NCI-H2107 (cell line): ENCODE results near the gene LIPA.
"Not testable (repeated sequence)": the region's sequence is repeated elsewhere in the genome, so short reads cannot be mapped to it uniquely, and the experiment has no call there.

Experiments used
- DNase-seq: peaks from one replicate; lab custom pipeline; 2025; lab: John Stamatoyannopoulos, UW

The LIPA gene

GRCh38 chr10:89251409-89252224 lies at the start of gene LIPA:
LIPA (minus strand) TSS chr10:89251775; CDS start chr10:89247648, 4,127 bp downstream.
- DNase-seq: peak; percentile 74

GRCh38 chr10:89301232-89301631 lies 49.7 kb upstream of the LIPA start:
- DNase-seq: no peak

- no peak for DNase-seq
Observed at GRCh38 chr10:89299031-89299430, 47.5 kb upstream of the LIPA start.

DNA sequence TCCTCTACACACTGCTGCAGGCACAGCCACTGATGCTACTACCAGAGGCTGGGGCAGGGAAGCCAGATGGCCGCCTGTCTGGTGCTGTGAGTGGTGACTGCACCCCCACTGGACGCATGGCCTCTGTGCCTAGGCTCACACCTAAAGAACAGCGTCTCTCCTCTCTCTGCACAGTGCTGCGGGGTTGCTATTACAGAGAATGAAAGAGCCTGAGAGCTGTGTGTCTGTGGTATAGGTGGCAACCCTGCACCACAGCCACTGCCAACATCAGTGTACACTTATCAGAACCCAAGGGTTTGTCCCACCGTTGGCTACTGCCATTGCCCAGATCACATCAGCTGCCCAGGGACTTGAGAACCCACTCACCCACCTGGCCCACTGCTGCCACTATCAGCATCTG lies 46.2 kb upstream of the LIPA start:
- no peak for DNase-seq

DNA sequence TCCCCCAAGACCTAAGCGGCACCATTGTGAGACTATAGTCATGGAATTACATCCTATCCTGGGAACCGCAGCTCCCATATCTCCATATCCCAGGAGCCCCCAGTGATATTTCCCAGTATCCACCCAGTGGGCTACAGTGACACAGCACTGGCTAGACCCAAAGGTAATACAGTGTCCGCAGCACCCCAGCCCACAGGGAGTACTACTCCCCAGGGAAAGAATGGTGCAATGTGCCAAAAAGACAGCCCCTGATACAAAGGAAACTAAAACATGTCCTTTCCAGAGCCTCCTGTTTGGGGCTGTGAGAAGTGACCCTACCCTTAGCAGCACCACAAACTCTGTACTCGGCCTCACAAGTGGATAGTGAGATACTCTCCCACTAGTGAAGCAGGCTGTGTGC lies 45.8 kb upstream of the LIPA start:
- DNase-seq: no peak

DNA sequence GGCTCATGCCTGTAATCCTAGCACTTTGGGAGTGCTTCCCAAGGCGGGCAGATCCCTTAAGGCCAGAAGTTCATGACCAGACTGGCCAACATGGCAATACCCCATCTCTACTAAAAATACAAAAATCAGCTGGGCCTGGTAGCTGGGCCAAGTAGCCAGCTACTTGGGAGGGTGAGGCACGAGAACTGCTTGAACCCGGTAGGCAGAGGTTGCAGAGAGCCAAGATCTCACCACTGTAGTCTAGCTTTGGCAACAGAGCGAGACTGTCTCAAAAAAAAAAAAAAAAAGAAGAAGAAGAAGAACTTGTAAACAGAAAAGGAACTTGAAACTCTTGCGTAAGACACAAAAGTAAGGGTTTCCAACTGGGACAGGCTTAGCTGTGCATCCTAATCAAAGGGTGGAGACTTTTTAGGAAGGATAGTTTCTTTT lies 44.7 kb upstream of the LIPA start:
- DNase-seq: no peak

- no peak for DNase-seq
Observed at GRCh38 chr10:89295597-89295996, 44.0 kb upstream of the LIPA start.

- no peak for DNase-seq
Observed at GRCh38 chr10:89294721-89295239, 43.2 kb upstream of the LIPA start.

DNA sequence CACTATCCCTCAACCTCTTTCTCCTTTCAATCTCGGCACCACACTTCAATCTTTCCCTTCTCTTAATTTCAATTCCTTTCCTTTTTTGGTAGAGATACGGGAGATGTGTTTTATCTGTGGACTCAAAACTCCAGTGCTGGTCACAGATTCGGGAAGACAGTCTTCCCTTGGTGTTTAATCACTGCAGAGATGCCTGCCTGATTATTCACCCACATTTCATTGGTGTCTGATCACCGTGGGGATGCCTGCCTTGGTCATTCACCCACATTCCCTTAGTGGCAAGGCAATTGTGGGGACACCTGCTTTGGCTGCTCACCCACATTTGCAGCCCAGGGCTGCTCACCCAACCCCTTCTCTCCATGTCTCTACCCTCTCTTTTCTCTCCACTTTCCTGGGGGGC lies 33.7 kb upstream of the LIPA start:
- not testable (repeated sequence) for DNase-seq

DNA sequence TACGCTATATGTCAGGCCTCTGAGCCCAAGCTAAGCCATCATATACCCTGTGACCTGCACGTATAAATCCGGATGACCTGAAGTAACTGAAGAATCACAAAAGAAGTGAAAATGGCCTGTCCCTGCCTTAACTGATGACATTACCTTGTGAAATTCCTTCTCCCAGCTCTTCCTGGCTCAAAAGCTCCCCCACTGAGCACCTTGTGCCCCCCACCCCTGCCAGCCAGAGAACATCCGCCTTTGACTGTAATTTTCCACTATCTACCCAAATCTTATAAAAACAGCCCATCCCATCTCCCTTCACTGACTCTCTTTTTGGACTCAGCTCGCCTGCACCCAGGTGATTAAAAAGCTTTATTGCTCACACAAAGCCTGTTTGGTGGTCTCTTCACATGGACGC lies 33.1 kb upstream of the LIPA start:
- not testable (repeated sequence) for DNase-seq

DNA sequence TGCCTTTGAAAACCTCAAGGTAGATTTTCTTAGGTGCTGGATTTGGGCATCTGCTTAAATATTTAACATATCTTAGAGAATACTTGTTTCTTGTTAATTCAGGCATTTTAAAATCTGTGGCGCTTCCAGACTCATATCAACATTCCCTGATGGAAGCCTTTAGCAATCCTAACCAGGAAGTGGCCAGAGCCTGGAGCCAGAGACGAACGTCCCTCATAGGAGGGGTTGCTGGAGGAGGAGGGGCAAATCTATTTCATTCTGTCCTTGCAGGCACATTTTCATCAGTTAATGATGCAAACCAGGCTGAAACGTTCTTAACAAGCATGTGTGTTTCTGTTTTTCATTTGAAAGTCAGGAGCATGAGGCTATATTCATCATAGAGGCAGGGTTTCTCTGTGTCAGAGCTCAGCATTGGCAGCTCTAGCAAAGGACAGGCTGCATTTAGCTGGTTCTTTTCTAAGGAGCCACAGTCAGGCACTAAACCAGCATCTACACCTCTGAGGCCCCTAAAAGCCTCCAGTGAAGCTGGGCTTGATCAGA lies 32.4 kb upstream of the LIPA start:
- no peak for DNase-seq

GRCh38 chr10:89283025-89283935 lies 31.7 kb upstream of the LIPA start:
- no peak for DNase-seq

- no peak for DNase-seq
Observed at GRCh38 chr10:89281606-89282395, 30.2 kb upstream of the LIPA start.

DNA sequence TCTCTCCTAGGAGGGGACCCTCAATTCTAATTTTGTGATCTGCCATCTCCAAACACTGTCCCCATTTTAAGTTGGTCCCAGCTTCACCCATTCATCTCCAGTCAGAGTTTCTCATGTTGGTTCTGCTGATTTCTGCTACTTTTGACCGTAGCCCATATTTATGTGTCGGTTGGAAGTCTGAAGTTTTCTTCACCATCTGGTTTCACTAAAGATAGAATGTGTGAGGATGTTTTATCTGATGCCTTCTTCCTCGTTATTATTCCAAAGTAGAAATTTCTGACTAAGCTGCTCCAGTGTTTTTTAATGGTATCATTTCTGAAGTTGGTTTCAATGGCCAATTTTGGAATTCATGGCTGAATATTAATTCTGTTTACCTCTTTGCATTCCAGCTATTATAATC lies 28.9 kb upstream of the LIPA start:
- DNase-seq: no peak

- no peak for DNase-seq
Observed at GRCh38 chr10:89279421-89279869, 27.9 kb upstream of the LIPA start.

DNA sequence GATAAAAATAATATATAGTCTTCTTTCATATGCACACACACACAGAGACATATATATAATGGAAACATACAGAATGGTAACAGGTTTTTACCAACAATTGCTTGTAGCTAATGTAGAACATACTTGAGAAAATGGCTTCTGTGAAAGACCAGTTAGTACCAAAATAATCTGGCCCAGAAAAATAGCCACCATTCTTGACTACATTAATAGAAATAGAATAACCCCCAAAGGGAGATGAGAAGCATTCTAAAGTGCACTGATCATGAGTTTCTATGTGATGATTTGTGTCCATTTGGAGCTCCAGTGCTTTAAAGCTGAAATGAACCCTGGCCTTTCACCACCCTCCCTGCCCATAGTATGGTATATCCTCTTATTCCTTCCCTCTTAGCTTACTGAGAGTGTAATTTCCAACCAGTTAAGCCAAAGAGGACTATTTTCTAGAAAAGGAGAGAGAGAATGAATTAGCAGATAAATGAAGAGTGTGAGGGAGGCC lies 27.4 kb upstream of the LIPA start:
- no peak for DNase-seq

DNA sequence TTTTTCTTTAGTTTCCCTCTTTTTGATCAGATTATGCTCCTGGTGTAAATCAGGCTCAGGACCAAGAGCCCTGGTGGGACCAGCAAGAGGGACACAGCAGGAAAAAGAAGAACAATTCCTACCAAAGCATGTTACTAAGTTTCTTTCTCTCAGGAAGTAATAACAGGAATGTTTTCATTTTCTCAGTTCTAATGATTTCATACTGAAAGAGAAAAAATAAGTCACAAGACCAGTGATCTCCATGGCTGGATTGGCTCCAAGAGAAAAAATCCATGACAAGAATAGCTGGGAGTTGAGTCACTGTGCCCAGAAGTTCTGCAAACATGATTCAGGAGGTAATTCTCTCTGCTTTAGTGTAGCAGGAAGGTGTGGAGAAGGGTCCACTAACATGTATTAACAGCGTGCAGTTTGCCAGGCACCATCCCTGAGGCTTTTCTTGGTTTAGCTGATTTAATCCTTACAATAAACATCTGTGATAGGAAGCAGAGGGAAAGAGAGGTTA lies 26.5 kb upstream of the LIPA start:
- no peak for DNase-seq

- DNase-seq: no peak
Observed at GRCh38 chr10:89275383-89275782, 23.8 kb upstream of the LIPA start.

GRCh38 chr10:89274928-89275327 lies 23.4 kb upstream of the LIPA start:
- DNase-seq: no peak

- no peak for DNase-seq
Observed at GRCh38 chr10:89273680-89274079, 22.1 kb upstream of the LIPA start.

DNA sequence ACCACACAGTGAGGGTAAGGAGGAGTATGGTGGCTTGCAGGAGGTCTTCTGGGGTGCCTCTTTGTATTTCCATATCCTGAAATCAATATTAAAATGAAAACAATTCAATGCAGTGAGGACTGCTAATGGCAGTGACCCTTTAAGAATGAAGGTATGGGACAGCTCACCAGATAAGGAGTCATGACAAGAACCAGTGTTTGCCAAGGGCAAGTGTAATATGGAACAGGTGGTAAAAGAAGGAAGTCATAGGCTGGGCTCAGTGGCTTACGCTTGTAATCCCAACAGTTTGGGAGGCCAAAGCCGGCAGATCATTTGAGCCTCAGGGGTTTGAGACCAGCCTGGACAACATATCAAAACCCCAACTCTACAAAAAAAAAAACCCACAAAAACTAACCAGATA lies 20.0 kb upstream of the LIPA start:
- no peak for DNase-seq
